Measurements from ENCODE around the gene SCGB1D4.
"Not testable (repeated sequence)": the region's sequence is repeated elsewhere in the genome, so short reads cannot be mapped to it uniquely, and the experiment has no call there.

Gene SCGB1D4

GRCh38 chr11:62326719-62327118 lies 27.8 kb upstream of the SCGB1D4 start:
- not testable (repeated sequence) for H3K4me1 ChIP-seq (ENCODE audit: insufficient read depth, poor library complexity, severe bottlenecking); H3K36me3 ChIP-seq (ENCODE audit: low read depth); H3K9me3 ChIP-seq (ENCODE audit: severe bottlenecking); H3K27me3 ChIP-seq (ENCODE audit: insufficient read depth, poor library complexity, severe bottlenecking); DNase-seq (ENCODE audit: low spot score); H3K4me3 ChIP-seq (ENCODE audit: severe bottlenecking); ATAC-seq (ENCODE audit: low read depth); H3K27ac ChIP-seq (ENCODE audit: poor library complexity, severe bottlenecking)

- H3K9me3 ChIP-seq (ENCODE audit: severe bottlenecking); H3K36me3 ChIP-seq (ENCODE audit: low read depth); H3K27me3 ChIP-seq (ENCODE audit: insufficient read depth, poor library complexity, severe bottlenecking); DNase-seq (ENCODE audit: low spot score); H3K4me1 ChIP-seq (ENCODE audit: insufficient read depth, poor library complexity, severe bottlenecking); H3K27ac ChIP-seq (ENCODE audit: poor library complexity, severe bottlenecking); H3K4me3 ChIP-seq (ENCODE audit: severe bottlenecking); ATAC-seq (ENCODE audit: low read depth): not testable (repeated sequence)
These were observed 26.9 kb upstream of the SCGB1D4 start for GRCh38 chr11:62325781-62326180.

- no peaks in the 10 kb centered on the region for H3K36me3 ChIP-seq (ENCODE audit: low read depth)
- no peaks in the 10 kb centered on the region for H3K27me3 ChIP-seq (ENCODE audit: insufficient read depth, poor library complexity, severe bottlenecking)
- ATAC-seq (ENCODE audit: low read depth) (no peak), DNase-seq (ENCODE audit: low spot score) (no peak)
- H3K4me1 ChIP-seq (ENCODE audit: insufficient read depth, poor library complexity, severe bottlenecking) = no peaks in the 10 kb centered on the region
- H3K27ac ChIP-seq (ENCODE audit: poor library complexity, severe bottlenecking) = no peak overlapping the region
- no peaks in the 10 kb centered on the region for H3K9me3 ChIP-seq (ENCODE audit: severe bottlenecking)
- TF ChIP-seq CTCF (IDR thresholded peaks at IDR 0.05; ENCODE audit: poor library complexity, severe bottlenecking) = no peak
- no peak overlapping the region for H3K4me3 ChIP-seq (ENCODE audit: severe bottlenecking)
These were observed 26.1 kb upstream of the SCGB1D4 start for GRCh38 chr11:62324731-62325556.

- DNase-seq (ENCODE audit: low spot score) (no peak), ATAC-seq (ENCODE audit: low read depth) (no peak)
- no peak overlapping the region for H3K4me3 ChIP-seq (ENCODE audit: severe bottlenecking)
- no peaks in the 10 kb centered on the region for H3K36me3 ChIP-seq (ENCODE audit: low read depth)
- H3K4me1 ChIP-seq (ENCODE audit: insufficient read depth, poor library complexity, severe bottlenecking) = no peaks in the 10 kb centered on the region
- no peak for TF ChIP-seq CTCF (IDR thresholded peaks at IDR 0.05; ENCODE audit: poor library complexity, severe bottlenecking)
- H3K27ac ChIP-seq (ENCODE audit: poor library complexity, severe bottlenecking) = no peak overlapping the region
- no peaks in the 10 kb centered on the region for H3K9me3 ChIP-seq (ENCODE audit: severe bottlenecking)
- H3K27me3 ChIP-seq (ENCODE audit: insufficient read depth, poor library complexity, severe bottlenecking) = no peaks in the 10 kb centered on the region
These were observed 23.6 kb upstream of the SCGB1D4 start for GRCh38 chr11:62322524-62322923.

- no peak overlapping the region for H3K27ac ChIP-seq (ENCODE audit: poor library complexity, severe bottlenecking)
- no peak for TF ChIP-seq CTCF (IDR thresholded peaks at IDR 0.05; ENCODE audit: poor library complexity, severe bottlenecking)
- no peak for ATAC-seq (ENCODE audit: low read depth)
These were observed 16.6 kb upstream of the SCGB1D4 start for GRCh38 chr11:62315431-62315830.

GRCh38 chr11:62309991-62310390 lies 11.1 kb upstream of the SCGB1D4 start:
- ATAC-seq (ENCODE audit: low read depth) = no peak
- Histone ChIP-seq H3K36me3 (ENCODE audit: low read depth) (no peaks in the 10 kb centered on the region), H3K27ac (ENCODE audit: poor library complexity, severe bottlenecking) (no peak overlapping the region), H3K4me3 (ENCODE audit: severe bottlenecking) (no peak overlapping the region), H3K4me1 (ENCODE audit: insufficient read depth, poor library complexity, severe bottlenecking) (no peaks in the 10 kb centered on the region), H3K27me3 (ENCODE audit: insufficient read depth, poor library complexity, severe bottlenecking) (peaks cover 7% of the 10 kb centered on the region), H3K9me3 (ENCODE audit: severe bottlenecking) (peaks cover 4% of the 10 kb centered on the region)
- DNase-seq (ENCODE audit: low spot score) = no peak
- TF ChIP-seq CTCF (IDR thresholded peaks at IDR 0.05; ENCODE audit: poor library complexity, severe bottlenecking) = no peak

More at GRCh38 chr11:62315431-62315830, 16.6 kb upstream of the SCGB1D4 start:
- Histone ChIP-seq H3K4me1 (ENCODE audit: insufficient read depth, poor library complexity, severe bottlenecking) (no peaks in the 10 kb centered on the region), H3K27me3 (ENCODE audit: insufficient read depth, poor library complexity, severe bottlenecking) (peaks cover 7% of the 10 kb centered on the region), H3K36me3 (ENCODE audit: low read depth) (no peaks in the 10 kb centered on the region), H3K9me3 (ENCODE audit: severe bottlenecking) (no peaks in the 10 kb centered on the region), H3K4me3 (ENCODE audit: severe bottlenecking) (no peak overlapping the region)
- no peak for DNase-seq (ENCODE audit: low spot score)

Data from RWPE2 (cell line).